Activated CD4-positive, alpha-beta T cell treated with anti-CD3 and anti-CD28 coated beads, Interleukin-2, amount 50 U/mL, for 24 hours (primary cell): ENCODE results near the gene TMEM179B.
"Not testable (repeated sequence)": the region's sequence is repeated elsewhere in the genome, so short reads cannot be mapped to it uniquely, and the experiment has no call there.

ENCODE experiments used
- DNase-seq, 2 donors: peaks; one replicate each; pipeline ENCODE4 v3.0.0-alpha.2; 2020; ENCODE audit warnings: low read depth in 1 of 2, low spot score in 1 of 2

TMEM179B gene

DNA sequence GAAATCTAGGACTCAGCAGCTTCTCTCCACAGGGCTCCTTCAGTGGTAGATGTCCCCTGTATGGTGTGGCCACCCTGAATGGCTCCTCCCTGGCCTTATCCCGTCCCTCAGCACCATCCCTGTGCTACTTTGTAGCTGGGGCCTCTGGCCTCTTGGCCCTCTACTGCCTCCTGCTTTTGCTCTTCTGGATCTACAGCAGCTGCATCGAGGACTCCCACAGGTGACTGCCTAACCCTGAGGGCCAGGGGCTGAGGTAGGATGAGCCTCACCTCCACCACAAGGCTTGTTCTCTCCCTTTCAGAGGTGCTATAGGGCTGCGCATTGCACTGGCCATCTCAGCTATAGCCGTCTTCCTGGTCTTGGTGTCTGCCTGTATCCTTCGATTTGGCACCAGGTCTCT, 1.8 kb downstream of the TMEM179B start:
- no peak for DNase-seq

- DNase-seq, result no peak
Observed at GRCh38 chr11:62789576-62789975, 2.4 kb downstream of the TMEM179B start.

DNA sequence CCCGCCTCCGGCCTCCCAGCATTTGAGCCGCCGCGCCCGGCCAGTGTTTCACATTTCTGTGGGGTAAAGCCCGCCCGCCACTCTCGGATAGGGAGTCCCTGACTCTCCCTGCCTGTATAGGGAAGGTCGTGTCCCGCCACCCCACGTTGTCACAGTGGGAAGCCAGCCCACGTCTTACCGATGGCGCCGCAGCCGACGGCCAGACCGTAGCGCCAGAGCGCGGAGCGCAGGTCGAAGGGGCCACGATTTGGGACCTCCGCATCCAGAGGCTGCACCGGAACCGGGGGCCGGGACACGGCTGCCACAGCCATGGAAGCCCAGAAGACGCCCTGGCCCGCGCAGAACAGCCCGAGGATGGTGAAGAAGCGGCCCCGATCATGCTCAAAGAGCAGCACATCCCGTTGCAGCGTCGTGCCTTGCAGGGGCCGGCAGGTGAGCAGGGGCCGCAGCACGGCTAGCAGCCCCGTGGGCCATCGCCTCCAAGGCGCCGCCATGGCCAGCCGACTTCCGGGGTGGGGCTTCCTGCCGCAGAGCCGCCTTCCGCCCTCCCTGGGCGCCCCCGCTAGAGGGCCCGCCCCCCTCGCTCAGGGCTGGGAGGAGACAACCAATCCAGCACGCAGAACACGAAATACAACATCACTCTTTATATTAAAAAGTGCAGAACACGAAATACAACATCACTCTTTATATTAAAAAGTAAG, 4.4 kb downstream of the TMEM179B start, which contains the start of gene TMEM223:
Gene TMEM223 (minus strand): TSS at position 506 of the 701 bp plus-strand sequence. CDS start 12 bp downstream, at position 494.
- DNase-seq, result peak; percentile 71 to 85

DNA sequence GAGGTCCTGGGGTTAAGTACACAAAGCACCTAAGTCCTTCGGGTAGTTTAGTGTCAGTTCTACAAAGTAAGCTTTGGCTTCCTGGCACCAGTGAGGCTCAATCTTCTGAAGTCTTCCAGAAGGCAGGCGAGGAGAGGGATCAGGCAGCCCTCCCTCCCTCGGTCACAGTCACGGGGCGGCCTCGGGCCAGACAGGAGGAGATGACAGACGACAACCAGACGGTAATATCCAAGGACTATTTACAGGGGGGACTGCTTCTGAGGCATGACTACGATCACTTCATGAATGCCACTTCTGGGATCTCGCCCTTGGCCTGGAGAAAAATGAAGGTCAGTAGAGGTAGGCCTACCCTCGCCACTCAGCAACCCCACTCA, 5.0 kb downstream of the TMEM179B start:
- DNase-seq, result no peak

- DNase-seq, result no peak
Observed at GRCh38 chr11:62794201-62794775, 7.1 kb downstream of the TMEM179B start.

DNA sequence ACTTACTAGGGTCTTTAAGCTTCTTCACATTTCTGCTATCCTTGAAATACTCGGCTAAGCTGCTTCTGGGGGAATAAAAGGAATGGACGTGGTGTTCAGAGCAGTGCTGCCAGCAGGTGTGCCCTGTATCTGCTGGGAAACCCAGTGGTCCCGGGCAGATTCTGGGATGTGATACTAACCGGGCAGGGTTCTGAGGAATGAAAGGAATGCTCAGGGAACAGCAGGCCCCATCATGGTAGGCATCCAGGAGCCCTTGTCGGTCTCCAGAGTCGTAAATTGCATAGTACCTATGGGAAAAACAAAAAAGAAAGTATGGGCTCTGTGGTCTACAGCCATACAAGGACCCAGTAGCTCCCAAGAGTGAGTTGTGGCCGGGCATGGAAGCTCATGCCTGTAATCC, 9.1 kb downstream of the TMEM179B start:
- DNase-seq, result no peak

DNA sequence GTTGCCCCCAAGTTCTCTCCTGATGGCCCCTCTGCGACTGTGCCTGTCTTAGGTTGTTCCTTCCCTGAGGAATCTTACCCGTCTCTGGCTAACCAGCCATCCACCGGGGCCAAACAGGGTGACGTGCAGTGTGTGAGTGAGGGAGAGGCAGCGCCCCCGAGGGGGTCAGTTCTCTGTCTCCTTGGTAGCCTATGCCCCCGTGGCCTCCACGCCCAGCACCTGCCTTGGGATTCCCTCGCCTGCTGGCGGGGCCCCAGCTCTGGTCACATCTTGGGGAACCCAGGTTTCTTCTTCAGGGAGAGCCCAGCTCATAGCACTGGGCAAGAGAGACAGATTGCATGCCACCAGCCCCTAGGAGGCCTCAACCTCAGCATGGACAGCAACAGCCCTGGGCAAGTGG, 12.3 kb downstream of the TMEM179B start:
- DNase-seq, result no peak

GRCh38 chr11:62801071-62801470, 13.9 kb downstream of the TMEM179B start:
- DNase-seq, result no peak

- peak in 1 of 2 donors; percentile 27 for DNase-seq
Observed at GRCh38 chr11:62804310-62805075, 17.3 kb downstream of the TMEM179B start.

- peak; percentile 92 to 96 for DNase-seq
Observed at GRCh38 chr11:62805076-62805892, 18.1 kb downstream of the TMEM179B start, which contains the start of gene NXF1. TSS of gene NXF1 (minus strand) at chr11:62805440. CDS start at chr11:62805356, 84 bp downstream.

DNA sequence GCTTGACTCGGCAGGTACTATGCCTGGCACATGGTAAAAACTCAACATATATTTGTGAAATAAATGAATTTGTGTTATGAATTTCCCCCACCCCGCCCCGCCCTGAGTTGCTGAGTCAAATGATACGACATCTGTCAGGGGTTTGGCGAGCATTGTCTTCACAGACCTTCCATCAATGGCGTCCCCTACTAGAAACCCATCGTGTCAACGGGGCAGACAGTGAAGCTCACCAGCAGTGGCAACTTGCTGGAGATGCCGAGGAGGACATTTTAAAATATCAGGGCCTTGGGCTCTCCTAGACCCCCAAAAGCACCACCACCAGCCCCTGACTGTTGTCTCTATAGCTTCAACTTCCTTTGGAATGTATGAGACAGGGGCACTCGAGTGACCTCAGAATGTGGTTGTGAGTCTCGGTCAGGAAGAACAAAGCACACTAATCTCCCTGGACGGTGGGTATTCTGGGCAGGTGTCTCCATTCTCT, 18.8 kb downstream of the TMEM179B start:
- DNase-seq, result no peak

GRCh38 chr11:62806611-62807121, 19.5 kb downstream of the TMEM179B start:
- DNase-seq, result no peak

DNA sequence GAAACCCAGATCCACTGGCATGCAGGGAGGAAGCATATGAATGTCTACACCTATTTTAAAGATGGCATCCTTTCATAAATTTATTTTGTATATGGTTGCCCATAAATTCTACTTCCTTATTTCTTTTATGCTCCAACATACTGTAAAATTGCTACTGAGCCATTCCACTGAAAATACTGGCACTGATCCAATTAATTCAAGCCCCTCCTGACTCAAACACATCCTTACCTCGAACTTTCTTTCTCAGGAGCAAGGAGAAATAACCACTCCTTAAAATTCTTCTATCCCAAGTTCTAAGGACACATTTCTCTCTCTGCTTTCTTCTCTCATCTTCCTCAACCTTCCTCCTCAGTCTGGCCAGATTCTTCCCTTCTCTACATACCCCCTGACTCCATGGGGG, 23.5 kb downstream of the TMEM179B start:
- no peak for DNase-seq

- DNase-seq, result no peak
Observed at GRCh38 chr11:62811659-62812058, 24.5 kb downstream of the TMEM179B start.

DNA sequence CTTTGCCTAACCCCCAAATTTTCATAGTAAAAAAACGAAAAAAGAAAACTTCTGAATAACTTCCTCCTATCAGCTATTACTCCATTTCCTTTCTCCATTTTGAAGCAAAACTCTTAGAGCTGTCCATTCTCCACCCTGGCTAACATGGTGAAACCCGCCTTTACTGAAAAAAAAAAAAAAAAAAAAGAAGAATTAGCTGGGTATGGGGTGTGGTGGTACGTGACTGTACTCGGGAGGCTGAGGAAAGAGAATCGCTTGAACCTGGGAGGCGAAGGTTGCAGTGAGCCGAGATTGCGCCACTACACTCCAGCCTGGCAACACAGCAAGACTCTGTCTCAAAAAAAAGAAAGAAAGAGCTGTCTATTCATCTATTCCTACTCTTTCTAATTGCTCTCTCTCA, 29.4 kb downstream of the TMEM179B start:
- no peak for DNase-seq

- DNase-seq, result no peak
Observed at GRCh38 chr11:62817129-62817528, 29.9 kb downstream of the TMEM179B start.

GRCh38 chr11:62823677-62824076, 36.5 kb downstream of the TMEM179B start:
- no peak for DNase-seq

DNA sequence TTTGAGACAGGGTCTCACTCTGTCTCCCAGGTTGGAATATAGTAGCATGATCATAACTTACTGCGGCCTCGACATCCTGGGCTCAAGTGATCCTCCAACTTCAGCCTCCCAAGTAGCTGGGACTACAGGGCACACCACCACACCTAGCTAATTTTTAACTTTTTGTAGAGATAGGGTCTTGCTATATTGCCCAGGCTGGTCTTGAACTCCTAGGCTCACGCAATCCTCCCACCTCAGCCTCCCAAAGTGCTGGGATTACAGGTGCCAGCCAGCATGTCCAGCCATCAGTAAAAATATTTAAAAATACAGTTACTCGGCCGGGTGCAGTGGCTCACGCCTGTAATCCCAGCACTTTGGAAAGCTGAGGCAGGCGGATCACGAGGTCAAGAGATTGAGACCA, 40.9 kb downstream of the TMEM179B start:
- not testable (repeated sequence) for DNase-seq

DNA sequence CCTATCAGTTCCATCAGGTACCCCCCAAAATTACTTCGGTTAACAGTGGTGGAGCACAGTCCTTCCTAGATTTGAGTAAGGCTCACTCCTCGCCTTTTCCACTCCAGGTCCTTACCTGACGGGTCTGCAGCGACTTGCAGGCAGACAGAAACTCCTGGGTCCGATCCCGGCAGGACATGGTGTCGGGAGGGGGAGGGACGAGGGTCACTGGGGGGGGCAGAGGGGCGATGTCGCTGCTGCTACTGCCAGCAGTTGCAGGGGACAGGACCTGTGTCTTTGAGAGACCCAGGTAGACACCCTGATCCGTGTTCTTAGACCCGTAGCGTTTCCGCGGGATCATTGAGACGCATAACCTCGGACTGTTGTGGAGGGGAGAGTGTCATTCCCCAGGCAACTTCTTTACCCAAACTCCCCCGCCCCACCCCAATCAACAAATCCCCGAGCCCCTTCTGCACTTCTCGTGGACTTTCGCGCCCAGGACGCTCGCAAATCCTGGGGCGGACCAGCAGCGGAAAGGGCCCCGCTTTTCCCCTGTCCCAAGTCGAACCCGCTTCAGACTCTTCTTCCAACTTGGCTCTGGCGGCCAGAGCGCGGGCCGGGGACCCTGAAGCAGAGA, 43.8 kb downstream of the TMEM179B start:
- no peak for DNase-seq
